GM12878 (cell line): ENCODE measurements around the gene LRRC75B. TPM values are rescaled to one million over a fixed set of nuclear protein-coding genes. Genes with fewer than 3 reads are reported as not detected.

Experiments used
- ATAC-seq: fragments of 200-7000 bp; cut with Tn5 transposase; 3 replicates; pipeline ENCODE4 v1.9.1; 2020; ENCODE audit warnings: mild to moderate bottlenecking, moderate library complexity
- BruUV-seq: library from RNA; stranded (reverse); fragments of 400-500 nt; replicated peaks from 2 replicates; lab custom pipeline; 2021; lab: Mats Ljungman, UMichigan
- CTCF ChIA-PET: fragments of 300-600 bp; sonication (Branson Sonifier 250); formaldehyde crosslinking; extraction: SDS; loops from one replicate; lab custom pipeline; 2021; ENCODE audit warnings: inconsistent platforms; lab: Yijun Ruan, JAX
- POLR2A ChIA-PET: fragments of 350-600 bp; formaldehyde crosslinking; extraction: SDS; loops from one replicate; lab custom pipeline; 2021; ENCODE audit warnings: inconsistent platforms; lab: Charles Lee
- RAD21 ChIA-PET: fragments of 300-600 bp; sonication (Branson Sonifier 250); formaldehyde crosslinking; loops from one replicate; lab custom pipeline; 2023; ENCODE audit warnings: antibody characterized with exemption; ENCODE audit not compliant: unreplicated experiment; lab: Charles Lee
- SMC1A ChIA-PET: fragments of 300-600 bp; sonication (Branson Sonifier 250); formaldehyde crosslinking; loops from one replicate; lab custom pipeline; 2023; ENCODE audit not compliant: unreplicated experiment, uncharacterized antibody; lab: Charles Lee
- DNase-seq: peaks from one replicate; pipeline ENCODE4 v3.0.0-alpha.2; 2011; ENCODE audit warnings: low read depth, low spot score
- FAIRE-seq: peaks from 3 replicates; lab custom pipeline; 2011; peaks lifted over from hg19 to GRCh38; lab: Jason Lieb, UNC
- H2AFZ ChIP-seq: 2 replicates; pipeline ENCODE4 v1.6.0; 2011; ENCODE audit warnings: low read depth, low read length, control low read depth; ENCODE audit not compliant: control insufficient read depth
- H3K27ac ChIP-seq: 2 replicates; pipeline ENCODE4 v1.5.1; 2011; ENCODE audit warnings: control low read depth; ENCODE audit not compliant: control insufficient read depth, insufficient read depth
- H3K27me3 ChIP-seq, 2 experiments: replicated peaks in 1 of 2; 2 replicates each; pipeline versions ENCODE4 v1.6.0 to v1.6.1; 2011; ENCODE audit warnings: low read length in 1 of 2; ENCODE audit not compliant: control insufficient read depth in 2 of 2, insufficient read depth in 2 of 2
- H3K36me3 ChIP-seq, 2 experiments: 2 replicates each; pipeline ENCODE4 v1.5.1; 2011; ENCODE audit warnings: low read length in 1 of 2; ENCODE audit not compliant: control insufficient read depth in 2 of 2, insufficient read depth in 2 of 2
- H3K4me1 ChIP-seq: 2 replicates; pipeline ENCODE4 v1.6.1; 2011; ENCODE audit warnings: mild to moderate bottlenecking, low read length, moderate library complexity, mixed read lengths; ENCODE audit not compliant: control insufficient read depth, insufficient read depth
- H3K4me2 ChIP-seq: 2 replicates; pipeline ENCODE4 v1.6.0; 2011; ENCODE audit warnings: control low read depth; ENCODE audit not compliant: control insufficient read depth, insufficient read depth
- H3K4me3 ChIP-seq: fragments of 200-600 bp; sonication (generic); 2 replicates; pipeline ENCODE4 v1.5.1; 2016
- H3K79me2 ChIP-seq: 2 replicates; pipeline ENCODE4 v1.6.0; 2011; ENCODE audit warnings: low read length; ENCODE audit not compliant: control insufficient read depth, insufficient read depth
- H3K9ac ChIP-seq: 2 replicates; pipeline ENCODE4 v1.8.0; 2011; ENCODE audit warnings: low read length, control low read depth, mixed read lengths; ENCODE audit not compliant: control insufficient read depth, insufficient read depth
- H3K9me3 ChIP-seq: replicated peaks from 3 replicates; pipeline ENCODE4 v1.5.1; 2011; ENCODE audit warnings: mild to moderate bottlenecking, low read length; ENCODE audit not compliant: control insufficient read depth, insufficient read depth
- H4K20me1 ChIP-seq: 2 replicates; pipeline ENCODE4 v1.6.0; 2011; ENCODE audit not compliant: control insufficient read depth, insufficient read depth
- BCL3 ChIP-seq: IDR thresholded peaks from 2 replicates; pipeline ENCODE4 v1.6.1; 2011; ENCODE audit warnings: borderline replicate concordance, low read depth, mild to moderate bottlenecking, moderate library complexity, low read length; ENCODE audit not compliant: insufficient read depth, poor library complexity, severe bottlenecking
- BHLHE40 ChIP-seq, 2 experiments: fragments of 450-650 bp in 1 of 2; IDR thresholded peaks; 2 replicates each; pipeline ENCODE4 v1.6.1; 2011 to 2017; ENCODE audit warnings: low read depth in 2 of 2, borderline replicate concordance in 1 of 2, improper control_type of control experiment in 1 of 2, low read length in 1 of 2, mild to moderate bottlenecking in 1 of 2
- GABPA ChIP-seq: IDR thresholded peaks from 2 replicates; pipeline ENCODE4 v1.6.1; 2014; ENCODE audit warnings: antibody characterized with exemption, low read depth, mild to moderate bottlenecking, inconsistent platforms
- IRF4 ChIP-seq: IDR thresholded peaks from 2 replicates; pipeline ENCODE4 v1.6.1; 2011; ENCODE audit warnings: low read depth, low read length
- REST ChIP-seq: IDR thresholded peaks from 2 replicates; pipeline ENCODE4 v1.6.1; 2012; ENCODE audit warnings: mild to moderate bottlenecking, low read depth, low read length
- TCF12 ChIP-seq: IDR thresholded peaks from 2 replicates; pipeline ENCODE4 v1.6.1; 2011; ENCODE audit warnings: low read depth, mild to moderate bottlenecking, low read length
- ZNF207 ChIP-seq: fragments of 450-650 bp; IDR thresholded peaks from 2 replicates; pipeline ENCODE4 v1.6.1; 2014; ENCODE audit warnings: antibody characterized with exemption, mild to moderate bottlenecking, borderline replicate concordance
- WGBS: methylation state at CpG from one replicate; pipeline ENCODE4 v1.1.6; 2016; ENCODE audit warnings: low lambda C conversion rate; ENCODE audit not compliant: insufficient replicate concordance, insufficient coverage; ENCODE audit errors: missing lambda C conversion rate; 5-methylcytosine and 5-hydroxymethylcytosine counted together
- in situ Hi-C: fragments of 300-500 bp; cut with MboI; formaldehyde crosslinking; loops from 9 replicates; pipeline ENCODE4 v1.14.3; 2018; ENCODE audit warnings: mixed read lengths
- intact Hi-C: fragments of 100-400 bp; cut with micrococcal nuclease; formaldehyde crosslinking; loops from one replicate; pipeline ENCODE4 v1.14.2; 2022; ENCODE audit not compliant: unreplicated experiment
- polyA plus RNA-seq, 11 experiments: library from polyadenylated mRNA; depleted of rRNA in 4 of 11; unstranded in 6 of 11; stranded (reverse) in 5 of 11; fragments of >200 nt; fragmentation: Nextera tagmentation in 4 of 11; fragmentation: Illumina TruSeq in 1 of 11; extraction: Ambion mirVana in 4 of 11; extraction: Trizol in 1 of 11; gene quantifications; 1 replicate in 1 of 11; 2 replicates in 10 of 11; pipeline versions ENCODE4 v1.2.1 to v1.2.3, GENCODE V29; 2011 to 2016; ENCODE audit warnings: inconsistent platforms in 2 of 11, missing spikeins in 2 of 11, low read depth in 1 of 11
- total RNA-seq, 4 experiments: library from RNA; depleted of rRNA in 3 of 4; stranded (reverse); fragments of >200 nt in 3 of 4; fragmentation: Illumina TruSeq in 1 of 4; extraction: Trizol in 1 of 4; gene quantifications; 2 replicates each; pipeline versions ENCODE4 v1.2.1 to v1.2.3, GENCODE V29; 2013 to 2021

The LRRC75B gene
- total and polyA plus RNA-seq, 10 of the 15 experiments (the other 5 are each of a cell fraction or from before 2014, with no cell fraction given): 0.09 to 0.98 (median 0.11) TPM; not detected in 3

- Histone ChIP-seq H3K36me3 (no peaks in the 10 kb centered on the region), H3K79me2 (no peaks in the 10 kb centered on the region), H3K4me1 (no peaks in the 10 kb centered on the region), H3K9ac (no peak overlapping the region), H3K27me3 (no peaks in the 10 kb centered on the region), H3K27ac (no peak overlapping the region), H3K4me2 (no peak overlapping the region), H4K20me1 (no peaks in the 10 kb centered on the region), H3K9me3 (no peaks in the 10 kb centered on the region), H2AFZ (no peak overlapping the region), H3K4me3 (no peak overlapping the region)
- TF ChIP-seq BHLHE40 (IDR thresholded peaks at IDR 0.05; ENCODE audit: borderline replicate concordance in 1 of 2, low read depth in 2 of 2, low read length in 1 of 2): no peak
- no peak for TF ChIP-seq TCF12
- TF ChIP-seq IRF4: no peak
- no peak for TF ChIP-seq REST
- no peak for TF ChIP-seq BCL3
- TF ChIP-seq ZNF207: no peak
- no peak for TF ChIP-seq GABPA
- in situ Hi-C loops: no loop called here
- DNase-seq: no peak
- RAD21 ChIA-PET: no interaction called here
- no TSS peak for BruUV-seq
- POLR2A ChIA-PET: no interaction called here
- CTCF ChIA-PET: no interaction called here
- SMC1A ChIA-PET: no interaction called here
- FAIRE-seq: no peak
- ATAC-seq: no peak
- intact Hi-C loops: no loop called here
- 100% methylated on average over 2 of the region's 2 CpGs for WGBS
These were observed 12.6 kb downstream of the LRRC75B start for GRCh38 chr22:24580276-24580675.
